Fibroblast of lung (primary cell): ENCODE data around the gene CES2. TPM values are rescaled to one million over a fixed set of nuclear protein-coding genes. Genes with fewer than 3 reads are reported as not detected.

Experiments
- DNase-seq, 2 donors: peaks; one replicate each; pipeline versions ENCODE4 v3.0.0 to v3.0.0-alpha.2; 2010; ENCODE audit warnings: low read depth in 2 of 2
- H2AFZ ChIP-seq: 2 replicates; pipeline ENCODE4 v1.5.1; 2012; ENCODE audit warnings: low read length, control low read depth, inconsistent platforms
- H3K27ac ChIP-seq: 2 replicates; pipeline ENCODE4 v1.5.1; 2011; ENCODE audit warnings: low read length, control low read depth; ENCODE audit not compliant: insufficient read depth
- H3K27me3 ChIP-seq: 2 replicates; pipeline ENCODE4 v1.5.1; 2011; ENCODE audit warnings: mild to moderate bottlenecking, low read length; ENCODE audit not compliant: control insufficient read depth, insufficient read depth
- H3K36me3 ChIP-seq: 2 replicates; pipeline ENCODE4 v1.5.1; 2011; ENCODE audit warnings: low read length; ENCODE audit not compliant: control insufficient read depth, insufficient read depth
- H3K4me1 ChIP-seq: 2 replicates; pipeline ENCODE4 v1.5.1; 2011; ENCODE audit warnings: low read length; ENCODE audit not compliant: control insufficient read depth, insufficient read depth; ENCODE audit errors: extremely low read depth
- H3K4me2 ChIP-seq: 2 replicates; pipeline ENCODE4 v1.5.1; 2011; ENCODE audit warnings: low read length, control low read depth; ENCODE audit not compliant: insufficient read depth; ENCODE audit errors: extremely low read depth
- H3K4me3 ChIP-seq, 4 experiments: fragments of 200-600 bp in 1 of 4; sonication (generic) in 1 of 4; replicated peaks in 1 of 4; 2 replicates each; pipeline ENCODE4 v1.5.1; 2011 to 2016; ENCODE audit warnings: low read length in 4 of 4, low read depth in 3 of 4, mild to moderate bottlenecking in 3 of 4, control low read depth in 2 of 4, inconsistent platforms in 1 of 4, mixed read lengths in 1 of 4; ENCODE audit not compliant: insufficient read depth in 1 of 4; ENCODE audit errors: control extremely low read depth in 1 of 4
- H3K79me2 ChIP-seq: 2 replicates; pipeline ENCODE4 v1.5.1; 2012; ENCODE audit warnings: mild to moderate bottlenecking, low read length, inconsistent platforms; ENCODE audit not compliant: control insufficient read depth, insufficient read depth
- H3K9ac ChIP-seq: 2 replicates; pipeline ENCODE4 v1.5.1; 2011; ENCODE audit warnings: mild to moderate bottlenecking, low read length, control low read depth; ENCODE audit not compliant: insufficient read depth
- H3K9me3 ChIP-seq: 2 replicates; pipeline ENCODE4 v1.5.1; 2012; ENCODE audit warnings: low read depth, low read length; ENCODE audit not compliant: control insufficient read depth, insufficient read depth
- H4K20me1 ChIP-seq: 2 replicates; pipeline ENCODE4 v1.5.1; 2011; ENCODE audit warnings: low read length; ENCODE audit not compliant: control insufficient read depth, insufficient read depth; ENCODE audit errors: extremely low read depth
- CTCF ChIP-seq, 2 donors: IDR thresholded peaks in 1 of 2; conservative IDR thresholded peaks in 1 of 2; 1 replicate in 1 of 2; 2 replicates in 1 of 2; pipeline ENCODE4 v1.5.1; 2011 to 2012; ENCODE audit warnings: low read length in 2 of 2, control low read depth in 1 of 2, inconsistent platforms in 1 of 2, low read depth in 1 of 2, mild to moderate bottlenecking in 1 of 2
- EZH2 ChIP-seq: IDR thresholded peaks from 2 replicates; pipeline ENCODE4 v1.5.1; 2012; ENCODE audit warnings: low read length, control low read depth, mild to moderate bottlenecking; ENCODE audit errors: missing control alignments
- polyA plus RNA-seq, 2 donors: library from polyadenylated mRNA; depleted of rRNA in 1 of 2; stranded (reverse) in 1 of 2; unstranded in 1 of 2; fragments of >200 nt; gene quantifications; 2 replicates each; pipeline ENCODE4 v1.2.1, GENCODE V29; 2011 to 2012; ENCODE audit warnings: missing spikeins in 1 of 2
- total RNA-seq: library from RNA; depleted of rRNA; stranded (reverse); fragments of >200 nt; gene quantifications from 2 replicates; pipeline ENCODE4 v1.2.1, GENCODE V29; 2014

The CES2 gene
- total and polyA plus RNA-seq, 2 donors (not counting 1 experiment from before 2014, with no cell fraction given), result 22.9 to 47.6 TPM

GRCh38 chr16:66910175-66910940, 25.0 kb upstream of the CES2 start:
- H3K4me3 ChIP-seq, result no peak overlapping the region
- no peaks in the 10 kb centered on the region for H3K9me3 ChIP-seq
- DNase-seq, result no peak
- TF ChIP-seq CTCF (conservative IDR thresholded peaks at IDR 0.05 in 1 of 2, IDR thresholded peaks at IDR 0.05 in 1 of 2; ENCODE audit: low read depth in 1 of 2, low read length in 2 of 2), result no peak
- TF ChIP-seq EZH2, result no peak
- peaks cover 5% of the 10 kb centered on the region for H3K4me1 ChIP-seq
- peaks cover 3% of the 10 kb centered on the region for H3K27me3 ChIP-seq
- no peaks in the 10 kb centered on the region for H4K20me1 ChIP-seq
- no peaks in the 10 kb centered on the region for H3K79me2 ChIP-seq
- H3K9ac ChIP-seq, result no peak overlapping the region
- H3K36me3 ChIP-seq, result no peaks in the 10 kb centered on the region
- H3K4me2 ChIP-seq, result no peak overlapping the region
- H2AFZ ChIP-seq, result no peak overlapping the region
- no peak overlapping the region for H3K27ac ChIP-seq

GRCh38 chr16:66911112-66911511, 24.2 kb upstream of the CES2 start:
- no peaks in the 10 kb centered on the region for H4K20me1 ChIP-seq
- H3K9ac ChIP-seq, result no peak overlapping the region
- no peak for TF ChIP-seq CTCF (conservative IDR thresholded peaks at IDR 0.05 in 1 of 2, IDR thresholded peaks at IDR 0.05 in 1 of 2; ENCODE audit: low read depth in 1 of 2, low read length in 2 of 2)
- no peak for TF ChIP-seq EZH2
- H3K79me2 ChIP-seq, result no peaks in the 10 kb centered on the region
- no peak overlapping the region for H3K27ac ChIP-seq
- H3K4me3 ChIP-seq, result no peak overlapping the region
- peaks cover 5% of the 10 kb centered on the region for H3K27me3 ChIP-seq
- no peak overlapping the region for H3K4me2 ChIP-seq
- no peak for DNase-seq
- no peaks in the 10 kb centered on the region for H3K4me1 ChIP-seq
- no peaks in the 10 kb centered on the region for H3K36me3 ChIP-seq
- H3K9me3 ChIP-seq, result no peaks in the 10 kb centered on the region
- no peak overlapping the region for H2AFZ ChIP-seq

GRCh38 chr16:66911801-66912200, 23.5 kb upstream of the CES2 start:
- no peak for DNase-seq
- Histone ChIP-seq H3K27ac (no peak overlapping the region), H3K4me1 (no peaks in the 10 kb centered on the region)

More at GRCh38 chr16:66911801-66912200, 23.5 kb upstream of the CES2 start:
- Histone ChIP-seq H2AFZ (no peak overlapping the region), H3K36me3 (no peaks in the 10 kb centered on the region), H3K4me3 (no peak overlapping the region), H3K9ac (no peak overlapping the region), H3K9me3 (no peaks in the 10 kb centered on the region), H3K79me2 (no peaks in the 10 kb centered on the region), H3K4me2 (no peak overlapping the region), H4K20me1 (no peaks in the 10 kb centered on the region), H3K27me3 (peaks cover 6% of the 10 kb centered on the region)
- TF ChIP-seq EZH2, result no peak
- no peak for TF ChIP-seq CTCF (conservative IDR thresholded peaks at IDR 0.05 in 1 of 2, IDR thresholded peaks at IDR 0.05 in 1 of 2; ENCODE audit: low read depth in 1 of 2, low read length in 2 of 2)
